Panc1 (cell line): ENCODE data around the gene FH.

Experiments used
- CTCF ChIP-seq: fragments of 450-650 bp; IDR thresholded peaks from 2 replicates; pipeline ENCODE4 v1.5.1; 2017; ENCODE audit warnings: mild to moderate bottlenecking
- POLR2AphosphoS5 ChIP-seq: IDR thresholded peaks from 2 replicates; pipeline ENCODE4 v1.6.1; 2012; ENCODE audit warnings: mild to moderate bottlenecking, low read depth, low read length, moderate library complexity

GRCh38 chr1:241536304-241536703, 16.7 kb upstream of the FH start:
- no peak for TF ChIP-seq CTCF
- no peak for TF ChIP-seq POLR2AphosphoS5
